Keratinocyte (primary cell): ENCODE results near the gene ARL4C.

Source experiments
- EZH2 ChIP-seq: IDR thresholded peaks from one replicate; pipeline ENCODE4 v1.6.1; 2012; ENCODE audit warnings: inconsistent platforms, mild to moderate bottlenecking, low read length, moderate library complexity
- TF ChIP-seq, protein P1 (sequence below), 3 experiments: IDR thresholded peaks in 1 of 3; conservative IDR thresholded peaks in 1 of 3; optimal IDR thresholded peaks in 1 of 3; 2 replicates in 2 of 3; 3 replicates in 1 of 3; pipeline versions ENCODE3 to v1.5.1; 2011; ENCODE audit warnings: low read length in 3 of 3, mild to moderate bottlenecking in 3 of 3, moderate library complexity in 2 of 3, control low read depth in 1 of 3, inconsistent platforms in 1 of 3; ENCODE audit not compliant: insufficient read depth in 2 of 3; ENCODE audit errors: extremely low read depth in 1 of 3

DNA sequence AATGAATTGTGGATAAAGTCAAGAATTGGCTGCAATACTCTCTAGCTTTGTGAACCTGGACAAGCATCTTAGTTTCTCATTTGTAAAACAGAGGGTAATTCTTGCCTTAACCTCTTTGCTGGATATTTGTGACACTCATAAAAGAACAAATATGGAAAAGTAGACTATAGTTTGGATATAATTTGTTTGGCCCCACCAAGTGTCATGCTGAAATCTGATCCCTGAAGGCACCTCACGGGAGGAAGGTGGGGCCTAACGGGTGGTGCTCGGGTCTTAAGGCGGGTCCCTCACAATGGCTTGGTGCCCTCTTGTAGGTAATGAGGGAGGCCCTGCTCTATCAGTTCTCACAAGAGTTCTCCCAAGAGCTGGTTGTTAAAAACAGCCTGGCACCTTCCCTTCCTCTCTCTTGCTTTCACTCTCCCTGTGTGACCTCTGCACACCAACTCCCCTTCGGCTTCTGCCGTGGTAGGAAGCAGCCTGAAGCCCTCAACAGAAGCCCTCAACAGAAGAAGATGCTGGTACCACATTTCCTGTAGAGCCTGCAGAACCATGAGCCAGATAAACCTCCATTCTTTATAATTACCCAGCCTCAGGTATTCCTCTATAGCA, 37.4 kb downstream of the ARL4C start:
- TF ChIP-seq, protein P1, sequence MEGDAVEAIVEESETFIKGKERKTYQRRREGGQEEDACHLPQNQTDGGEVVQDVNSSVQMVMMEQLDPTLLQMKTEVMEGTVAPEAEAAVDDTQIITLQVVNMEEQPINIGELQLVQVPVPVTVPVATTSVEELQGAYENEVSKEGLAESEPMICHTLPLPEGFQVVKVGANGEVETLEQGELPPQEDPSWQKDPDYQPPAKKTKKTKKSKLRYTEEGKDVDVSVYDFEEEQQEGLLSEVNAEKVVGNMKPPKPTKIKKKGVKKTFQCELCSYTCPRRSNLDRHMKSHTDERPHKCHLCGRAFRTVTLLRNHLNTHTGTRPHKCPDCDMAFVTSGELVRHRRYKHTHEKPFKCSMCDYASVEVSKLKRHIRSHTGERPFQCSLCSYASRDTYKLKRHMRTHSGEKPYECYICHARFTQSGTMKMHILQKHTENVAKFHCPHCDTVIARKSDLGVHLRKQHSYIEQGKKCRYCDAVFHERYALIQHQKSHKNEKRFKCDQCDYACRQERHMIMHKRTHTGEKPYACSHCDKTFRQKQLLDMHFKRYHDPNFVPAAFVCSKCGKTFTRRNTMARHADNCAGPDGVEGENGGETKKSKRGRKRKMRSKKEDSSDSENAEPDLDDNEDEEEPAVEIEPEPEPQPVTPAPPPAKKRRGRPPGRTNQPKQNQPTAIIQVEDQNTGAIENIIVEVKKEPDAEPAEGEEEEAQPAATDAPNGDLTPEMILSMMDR (optimal IDR thresholded peaks at IDR 0.05 in 1 of 3, IDR thresholded peaks at IDR 0.05 in 1 of 3, conservative IDR thresholded peaks at IDR 0.05 in 1 of 3; ENCODE audit: extremely low read depth in 1 of 3, insufficient read depth in 2 of 3, low read length in 3 of 3) = no peak
- no peak for TF ChIP-seq EZH2
